Psoas muscle (tissue), 8 donors: ENCODE data around the gene CCDC148. TPM values are rescaled to one million over a fixed set of nuclear protein-coding genes. Genes with fewer than 3 reads are reported as not detected.
"Not testable (repeated sequence)": the region's sequence is repeated elsewhere in the genome, so short reads cannot be mapped to it uniquely, and the experiment has no call there.

Experiments used
- ATAC-seq, 4 donors: fragments of 200-7000 bp; cut with Tn5 transposase; one replicate each; pipeline ENCODE4 v1.9.1; 2020; ENCODE audit warnings: moderate library complexity in 3 of 4, mild to moderate bottlenecking in 2 of 4
- DNase-seq, 2 donors: peaks; one replicate each; pipeline ENCODE4 v3.0.0-alpha.2; 2020
- H3K27ac ChIP-seq: fragments of 200-600 bp; one replicate; pipeline ENCODE4 v1.8.0; 2022
- H3K27me3 ChIP-seq, 3 donors: fragments of 200-600 bp in 1 of 3; one replicate each; pipeline versions ENCODE4 v1.6.1 to v1.8.0; 2013 to 2022; ENCODE audit warnings: low read length in 2 of 3, mild to moderate bottlenecking in 2 of 3, moderate library complexity in 1 of 3; ENCODE audit not compliant: insufficient read depth in 3 of 3
- H3K36me3 ChIP-seq, 2 donors: fragments of 200-600 bp in 1 of 2; one replicate each; pipeline versions ENCODE4 v1.6.1 to v1.8.0; 2013 to 2022; ENCODE audit warnings: low read depth in 1 of 2, mild to moderate bottlenecking in 1 of 2, moderate library complexity in 1 of 2; ENCODE audit not compliant: insufficient read depth in 1 of 2
- H3K4me1 ChIP-seq: fragments of 200-600 bp; one replicate; pipeline ENCODE4 v1.8.0; 2022
- H3K4me3 ChIP-seq: fragments of 200-600 bp; one replicate; pipeline ENCODE4 v1.8.0; 2022; ENCODE audit warnings: mild to moderate bottlenecking
- H3K9me3 ChIP-seq: fragments of 200-600 bp; one replicate; pipeline ENCODE4 v1.8.0; 2022
- WGBS, 3 donors: extraction: QIAGEN DNeasy Blood & Tissue Kit; methylation state at CpG; one replicate each; pipeline versions ENCODE4 v1.1.6 to v1.1.7; 2013; 5-methylcytosine and 5-hydroxymethylcytosine counted together
- intact Hi-C, 2 donors: fragments of 100-400 bp; cut with DNase I; formaldehyde crosslinking; loops; one replicate each; pipeline versions ENCODE4 v1.11.0 to v1.14.2; 2022
- polyA plus RNA-seq, 3 donors: library from polyadenylated mRNA; stranded (reverse); fragments of 200-250 nt; gene quantifications; one replicate each; pipeline ENCODE4 v1.2.3, GENCODE V29; 2013
- total RNA-seq, 4 donors: library from RNA; stranded (reverse); fragmentation: NEBNext Ultra II Directional in 2 of 4; extraction: Animal tissue kit (Norgen Biotek cat#: 25700) in 2 of 4; gene quantifications; one replicate each; pipeline versions ENCODE4 v1.2.1 to v1.2.4, GENCODE V29; 2021 to 2023
- TF ChIP-seq, protein P1 (sequence below): fragments of 200-600 bp; IDR thresholded peaks from one replicate; pipeline ENCODE4 v1.8.0; 2022; ENCODE audit warnings: antibody characterized with exemption
- donor health status: healthy with polysubstance abuse.
- donor health status: DM: no; HTN: no; CAD: no; lungs with moderate emphysema.
- donor health status: Bipolar disorder and iron deficiency.
- donor health status: healthy.
- donor health status: DM: yes; HTN: yes; CAD: no.
- donor health status: DM: no; HTN: no; CAD: no.
- donor health status: DM: no; HTN: no; CAD: no.
- donor health status: DM: yes; HTN: yes; CAD: no.

The CCDC148 gene
- total and polyA plus RNA-seq, 7 donors, result 0.10 TPM; not detected in 6

DNA sequence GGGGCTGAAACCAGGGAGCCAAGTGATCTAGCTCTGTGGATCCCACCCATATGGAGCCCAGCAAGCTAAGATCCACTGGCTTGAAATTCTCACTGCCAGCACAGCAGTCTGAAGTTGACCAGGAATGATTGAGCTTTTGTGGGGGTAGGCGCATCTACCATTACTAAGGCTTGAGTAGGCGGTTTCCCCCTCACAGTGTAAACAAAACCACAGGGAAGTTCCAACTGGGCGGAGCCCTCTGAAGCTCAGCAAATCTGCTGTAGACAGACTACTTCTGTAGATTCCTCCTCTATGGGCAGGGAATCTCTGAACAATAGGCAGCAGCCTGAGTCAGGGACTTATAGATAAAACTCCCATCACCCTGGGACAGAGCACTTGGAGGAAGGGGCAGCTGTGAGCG is 96.7 kb downstream of the CCDC148 start:
- H3K9me3 ChIP-seq, result no peaks in the 10 kb centered on the region
- intact Hi-C loops, result loop anchor here in 1 of 2 donors (10.0 kb wide), 1 partner anchor 135 kb away; no protein-coding TSS in a partner anchor
- H3K27ac ChIP-seq, result no peak overlapping the region
- DNase-seq (no peak), ATAC-seq (no peak)
- H3K4me1 ChIP-seq, result no peaks in the 10 kb centered on the region
- WGBS, 3 donors, result 78 to 88% (median 79%) methylated on average over 4 of the region's 4 CpGs
- H3K36me3 ChIP-seq, result no peaks in the 10 kb centered on the region
- H3K4me3 ChIP-seq, result no peak overlapping the region
- TF ChIP-seq, protein P1, sequence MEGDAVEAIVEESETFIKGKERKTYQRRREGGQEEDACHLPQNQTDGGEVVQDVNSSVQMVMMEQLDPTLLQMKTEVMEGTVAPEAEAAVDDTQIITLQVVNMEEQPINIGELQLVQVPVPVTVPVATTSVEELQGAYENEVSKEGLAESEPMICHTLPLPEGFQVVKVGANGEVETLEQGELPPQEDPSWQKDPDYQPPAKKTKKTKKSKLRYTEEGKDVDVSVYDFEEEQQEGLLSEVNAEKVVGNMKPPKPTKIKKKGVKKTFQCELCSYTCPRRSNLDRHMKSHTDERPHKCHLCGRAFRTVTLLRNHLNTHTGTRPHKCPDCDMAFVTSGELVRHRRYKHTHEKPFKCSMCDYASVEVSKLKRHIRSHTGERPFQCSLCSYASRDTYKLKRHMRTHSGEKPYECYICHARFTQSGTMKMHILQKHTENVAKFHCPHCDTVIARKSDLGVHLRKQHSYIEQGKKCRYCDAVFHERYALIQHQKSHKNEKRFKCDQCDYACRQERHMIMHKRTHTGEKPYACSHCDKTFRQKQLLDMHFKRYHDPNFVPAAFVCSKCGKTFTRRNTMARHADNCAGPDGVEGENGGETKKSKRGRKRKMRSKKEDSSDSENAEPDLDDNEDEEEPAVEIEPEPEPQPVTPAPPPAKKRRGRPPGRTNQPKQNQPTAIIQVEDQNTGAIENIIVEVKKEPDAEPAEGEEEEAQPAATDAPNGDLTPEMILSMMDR, result no peak
- H3K27me3 ChIP-seq, result no peaks in the 10 kb centered on the region

DNA sequence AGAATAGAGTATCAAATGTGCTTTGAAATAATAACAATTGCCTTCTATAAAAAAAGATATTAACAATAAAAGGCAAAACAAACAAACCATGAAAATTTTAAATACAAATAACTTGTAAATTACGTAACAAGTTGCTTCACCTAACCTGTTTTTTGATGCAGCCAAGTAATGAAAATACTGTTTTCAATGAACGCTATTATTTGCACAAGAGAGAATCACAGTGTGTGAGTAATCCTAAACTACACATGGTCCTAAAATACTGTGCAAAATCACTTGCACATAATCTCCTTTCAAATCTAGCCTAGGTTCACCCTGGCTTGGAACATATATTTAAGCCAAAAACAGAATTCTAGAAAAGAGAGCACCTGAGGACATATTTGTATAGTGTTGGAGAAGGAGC is 98.9 kb downstream of the CCDC148 start:
- Histone ChIP-seq H3K36me3 (no peaks in the 10 kb centered on the region), H3K27ac (no peak overlapping the region), H3K9me3 (no peaks in the 10 kb centered on the region), H3K27me3 (no peaks in the 10 kb centered on the region), H3K4me1 (no peaks in the 10 kb centered on the region), H3K4me3 (no peak overlapping the region)
- DNase-seq (no peak), ATAC-seq (no peak)
- 78 to 90% (median 78%) methylated on average over 2 of the region's 2 CpGs for WGBS, 3 donors
- intact Hi-C loops, result no loop called here
- TF ChIP-seq, protein P1, result no peak

DNA sequence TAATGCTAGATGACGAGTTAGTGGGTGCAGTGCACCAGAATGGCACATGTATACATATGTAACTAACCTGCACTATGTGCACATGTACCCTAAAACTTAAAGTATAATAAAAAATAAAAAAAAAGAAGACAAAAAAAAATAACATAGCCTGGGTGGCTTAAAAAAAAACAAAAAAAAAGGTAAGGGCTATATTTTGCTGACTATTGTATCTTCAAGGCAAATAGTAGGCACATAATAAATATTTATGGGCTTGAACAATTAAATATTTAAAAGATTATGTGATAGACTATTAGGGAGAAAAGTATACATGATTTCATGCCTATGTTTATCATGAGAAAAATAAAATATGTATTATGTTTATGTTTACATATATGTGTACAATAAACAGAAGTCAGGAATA is 99.4 kb downstream of the CCDC148 start:
- no peaks in the 10 kb centered on the region for H3K27me3 ChIP-seq
- H3K36me3 ChIP-seq, result no peaks in the 10 kb centered on the region
- no peaks in the 10 kb centered on the region for H3K9me3 ChIP-seq
- ATAC-seq (no peak), DNase-seq (no peak)
- H3K4me3 ChIP-seq, result no peak overlapping the region
- TF ChIP-seq, protein P1, result no peak
- no peaks in the 10 kb centered on the region for H3K4me1 ChIP-seq
- intact Hi-C loops, result no loop called here
- WGBS, 3 donors, result 84 to 92% (median 91%) methylated on average over 1 of the region's 1 CpG
- H3K27ac ChIP-seq, result no peak overlapping the region

DNA sequence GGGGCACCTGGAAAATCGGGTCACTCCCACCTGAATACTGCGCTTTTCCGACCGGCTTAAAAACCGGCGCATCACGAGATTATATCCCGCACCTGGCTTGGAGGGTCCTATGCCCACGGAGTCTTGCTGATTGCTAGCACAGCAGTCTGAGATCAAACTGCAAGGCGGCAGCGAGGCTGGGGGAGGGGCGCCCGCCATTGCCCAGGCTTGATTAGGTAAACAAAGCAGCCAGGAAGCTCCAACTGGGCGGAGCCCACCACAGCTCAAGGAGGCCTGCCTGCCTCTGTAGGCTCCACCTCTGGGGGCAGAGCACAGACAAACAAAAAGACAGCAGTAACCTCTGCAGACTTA is 105.1 kb downstream of the CCDC148 start:
- H3K36me3 ChIP-seq, H3K27ac ChIP-seq, H3K27me3 ChIP-seq, H3K9me3 ChIP-seq, ATAC-seq, DNase-seq, intact Hi-C loops, H3K4me1 ChIP-seq, H3K4me3 ChIP-seq: not testable (repeated sequence)
- 78 to 94% (median 91%) methylated on average over 8 to 9 of the region's 14 CpGs for WGBS, 3 donors

DNA sequence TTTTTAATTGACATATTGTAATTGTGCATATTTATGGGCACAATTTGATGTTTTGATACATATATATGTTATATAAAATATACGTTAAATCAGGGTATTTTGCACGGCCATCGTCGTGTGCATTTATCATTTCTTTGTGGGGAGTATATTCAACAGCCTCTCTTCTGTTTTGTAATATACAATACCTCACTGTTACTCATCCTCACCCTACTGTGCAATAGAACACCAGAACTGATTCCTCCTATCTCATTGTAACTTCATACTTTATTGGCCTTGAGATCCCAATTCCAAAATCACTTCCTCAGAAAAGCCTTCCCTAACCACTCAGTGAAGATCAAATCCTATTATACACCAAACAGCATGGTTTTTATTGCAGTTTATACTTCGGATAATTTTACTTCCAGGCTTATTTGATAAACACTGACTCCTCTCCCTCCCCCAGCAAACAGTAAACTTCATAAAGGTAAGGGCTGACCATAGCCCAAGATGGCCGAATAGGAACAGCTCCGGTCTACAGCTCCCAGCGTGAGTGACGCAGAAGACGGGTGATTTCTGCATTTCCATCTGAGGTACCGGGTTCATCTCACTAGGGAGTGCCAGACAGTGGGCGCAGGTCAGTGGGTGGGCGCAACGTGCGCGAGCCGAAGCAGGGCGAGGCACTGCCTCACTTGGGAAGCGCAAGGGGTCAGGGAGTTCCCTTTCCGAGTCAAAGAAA is 105.6 kb downstream of the CCDC148 start:
- H3K9me3 ChIP-seq, DNase-seq, H3K4me3 ChIP-seq, ATAC-seq, H3K4me1 ChIP-seq, H3K27ac ChIP-seq, intact Hi-C loops, H3K36me3 ChIP-seq, H3K27me3 ChIP-seq: not testable (repeated sequence)
- WGBS, 3 donors, result 91 to 97% (median 92%) methylated on average over 18 to 20 of the region's 20 CpGs

DNA sequence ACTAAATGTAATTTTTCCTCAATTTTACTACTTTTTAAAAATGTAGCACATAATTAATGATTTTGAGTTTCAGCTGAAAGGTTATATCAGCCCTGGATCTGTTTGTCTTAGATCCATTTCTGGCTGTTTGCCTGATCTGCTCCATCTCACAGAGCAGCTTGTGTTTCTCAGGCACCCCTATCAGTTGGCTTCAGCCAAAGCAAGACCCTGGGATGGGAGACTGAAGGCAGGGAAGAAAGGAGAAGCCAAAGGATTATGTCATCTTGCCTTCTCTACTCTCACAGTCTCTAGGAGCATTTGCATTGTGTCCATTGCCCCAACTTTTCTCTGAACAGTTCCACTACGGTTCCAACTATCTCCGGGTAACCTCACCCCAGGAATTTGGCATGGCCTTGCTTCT is 110.5 kb downstream of the CCDC148 start:
- Histone ChIP-seq H3K27me3 (no peaks in the 10 kb centered on the region), H3K9me3 (no peaks in the 10 kb centered on the region), H3K4me1 (no peaks in the 10 kb centered on the region), H3K27ac (no peak overlapping the region), H3K36me3 (no peaks in the 10 kb centered on the region), H3K4me3 (no peak overlapping the region)
- no peak for DNase-seq
- WGBS, 3 donors, result 63 to 78% (median 67%) methylated on average over 2 of the region's 2 CpGs
- no peak for ATAC-seq
- TF ChIP-seq, protein P1, result no peak
- intact Hi-C loops, result no loop called here
